Esophagus squamous epithelium (tissue), 4 donors: ENCODE data around the gene PRMT7.

Experiments used
- CTCF ChIP-seq, 6 experiments: fragments of 450-650 bp in 4 of 6; fragments of 200-600 bp in 2 of 6; sonication (generic) in 2 of 6; IDR thresholded peaks; one replicate each; pipeline ENCODE4 v1.5.1; 2016 to 2019; ENCODE audit warnings: antibody characterized with exemption in 6 of 6, mild to moderate bottlenecking in 4 of 6, moderate library complexity in 4 of 6
- POLR2A ChIP-seq, 4 donors: fragments of 450-650 bp; IDR thresholded peaks; one replicate each; pipeline ENCODE4 v1.6.1; 2017; ENCODE audit warnings: antibody characterized with exemption in 4 of 4, mild to moderate bottlenecking in 4 of 4, moderate library complexity in 3 of 4

DNA sequence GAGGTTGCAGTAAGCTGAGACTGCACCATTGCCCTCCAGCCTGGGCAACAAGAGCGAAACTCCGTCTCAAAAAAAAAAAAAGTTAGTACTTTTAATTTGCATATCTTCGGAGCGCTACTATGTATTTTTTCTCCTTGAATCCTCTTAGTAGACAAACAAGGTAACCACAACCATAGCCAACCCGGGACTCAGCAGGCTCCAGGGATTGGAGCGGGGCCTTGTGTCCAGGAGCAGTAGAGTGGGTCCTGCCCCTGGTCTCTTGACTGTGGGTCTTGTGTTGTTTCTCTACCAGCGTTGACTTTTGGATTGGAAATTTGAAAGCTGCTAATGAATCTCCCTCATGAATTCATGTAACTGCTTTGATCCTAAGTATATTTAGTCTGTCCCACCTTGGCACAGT is 32.3 kb downstream of the PRMT7 start:
- TF ChIP-seq CTCF (IDR thresholded peaks at IDR 0.05) (no peak), POLR2A (IDR thresholded peaks at IDR 0.05) (no peak)
